Measurements from ENCODE around the gene SCRN2.

- TF ChIP-seq CTCF (conservative IDR thresholded peaks at IDR 0.05 in 1 of 2, IDR thresholded peaks at IDR 0.05 in 1 of 2; ENCODE audit: extremely low read depth in 1 of 2, insufficient read depth in 1 of 2, low read depth in 1 of 2, low read length in 2 of 2), result no peak
- no peak for TF ChIP-seq EZH2 (IDR thresholded peaks at IDR 0.05; ENCODE audit: borderline replicate concordance, low read length)
Observed at GRCh38 chr17:47801906-47802305, 39.2 kb downstream of the SCRN2 start.
